PFSK-1 (cell line): ENCODE measurements around the gene FBXO31.

ENCODE experiments used
- FOXP2 ChIP-seq: optimal IDR thresholded peaks from 2 replicates; pipeline ENCODE3; 2011; ENCODE audit warnings: borderline replicate concordance, control low read depth, inconsistent platforms; ENCODE audit not compliant: insufficient read depth; ENCODE audit errors: extremely low read length, extremely low read depth
- POLR2AphosphoS5 ChIP-seq: IDR thresholded peaks from 2 replicates; pipeline ENCODE4 v1.6.1; 2012; ENCODE audit warnings: low read depth, mild to moderate bottlenecking, control low read depth, low read length, moderate library complexity
- SIN3A ChIP-seq: IDR thresholded peaks from 2 replicates; pipeline ENCODE4 v1.6.1; 2012; ENCODE audit warnings: mild to moderate bottlenecking, low read length, moderate library complexity, borderline replicate concordance; ENCODE audit not compliant: insufficient read depth
- TAF1 ChIP-seq: IDR thresholded peaks from 2 replicates; pipeline ENCODE4 v1.6.1; 2012; ENCODE audit warnings: low read length, control low read depth, borderline replicate concordance; ENCODE audit not compliant: insufficient read depth
- TF ChIP-seq, protein P1 (sequence below), 2 experiments: IDR thresholded peaks; 2 replicates each; pipeline versions ENCODE4 v1.6.1 to v1.8.0; 2011 to 2012; ENCODE audit warnings: low read depth in 2 of 2, low read length in 2 of 2, control low read depth in 1 of 2, inconsistent platforms in 1 of 2, mild to moderate bottlenecking in 1 of 2, moderate library complexity in 1 of 2; ENCODE audit not compliant: insufficient read depth in 1 of 2

Gene FBXO31

DNA sequence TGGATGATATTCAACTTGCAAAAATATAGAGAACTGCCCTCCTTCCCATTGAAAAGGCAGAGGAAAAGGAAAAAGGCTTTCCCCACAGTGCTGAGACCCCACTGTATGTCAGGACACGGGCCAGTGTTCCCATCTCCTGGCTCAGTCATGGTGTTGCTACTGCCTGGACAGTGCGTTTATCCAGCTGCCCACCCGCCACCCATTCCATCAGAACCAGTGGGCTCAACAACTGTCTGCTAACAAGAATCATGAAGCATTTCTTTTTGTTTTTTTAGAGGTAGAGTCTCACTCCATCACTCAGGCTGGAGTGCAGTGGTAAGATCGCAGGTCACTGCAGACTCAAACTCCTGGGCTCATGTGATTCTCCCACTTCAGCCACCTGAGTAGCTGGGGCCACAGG, 11.3 kb downstream of the FBXO31 start:
- TF ChIP-seq SIN3A (no peak), FOXP2 (no peak), POLR2AphosphoS5 (no peak), TAF1 (no peak)
- TF ChIP-seq, protein P1, sequence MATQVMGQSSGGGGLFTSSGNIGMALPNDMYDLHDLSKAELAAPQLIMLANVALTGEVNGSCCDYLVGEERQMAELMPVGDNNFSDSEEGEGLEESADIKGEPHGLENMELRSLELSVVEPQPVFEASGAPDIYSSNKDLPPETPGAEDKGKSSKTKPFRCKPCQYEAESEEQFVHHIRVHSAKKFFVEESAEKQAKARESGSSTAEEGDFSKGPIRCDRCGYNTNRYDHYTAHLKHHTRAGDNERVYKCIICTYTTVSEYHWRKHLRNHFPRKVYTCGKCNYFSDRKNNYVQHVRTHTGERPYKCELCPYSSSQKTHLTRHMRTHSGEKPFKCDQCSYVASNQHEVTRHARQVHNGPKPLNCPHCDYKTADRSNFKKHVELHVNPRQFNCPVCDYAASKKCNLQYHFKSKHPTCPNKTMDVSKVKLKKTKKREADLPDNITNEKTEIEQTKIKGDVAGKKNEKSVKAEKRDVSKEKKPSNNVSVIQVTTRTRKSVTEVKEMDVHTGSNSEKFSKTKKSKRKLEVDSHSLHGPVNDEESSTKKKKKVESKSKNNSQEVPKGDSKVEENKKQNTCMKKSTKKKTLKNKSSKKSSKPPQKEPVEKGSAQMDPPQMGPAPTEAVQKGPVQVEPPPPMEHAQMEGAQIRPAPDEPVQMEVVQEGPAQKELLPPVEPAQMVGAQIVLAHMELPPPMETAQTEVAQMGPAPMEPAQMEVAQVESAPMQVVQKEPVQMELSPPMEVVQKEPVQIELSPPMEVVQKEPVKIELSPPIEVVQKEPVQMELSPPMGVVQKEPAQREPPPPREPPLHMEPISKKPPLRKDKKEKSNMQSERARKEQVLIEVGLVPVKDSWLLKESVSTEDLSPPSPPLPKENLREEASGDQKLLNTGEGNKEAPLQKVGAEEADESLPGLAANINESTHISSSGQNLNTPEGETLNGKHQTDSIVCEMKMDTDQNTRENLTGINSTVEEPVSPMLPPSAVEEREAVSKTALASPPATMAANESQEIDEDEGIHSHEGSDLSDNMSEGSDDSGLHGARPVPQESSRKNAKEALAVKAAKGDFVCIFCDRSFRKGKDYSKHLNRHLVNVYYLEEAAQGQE (IDR thresholded peaks at IDR 0.05; ENCODE audit: insufficient read depth in 1 of 2, low read depth in 2 of 2, low read length in 2 of 2), result no peak

DNA sequence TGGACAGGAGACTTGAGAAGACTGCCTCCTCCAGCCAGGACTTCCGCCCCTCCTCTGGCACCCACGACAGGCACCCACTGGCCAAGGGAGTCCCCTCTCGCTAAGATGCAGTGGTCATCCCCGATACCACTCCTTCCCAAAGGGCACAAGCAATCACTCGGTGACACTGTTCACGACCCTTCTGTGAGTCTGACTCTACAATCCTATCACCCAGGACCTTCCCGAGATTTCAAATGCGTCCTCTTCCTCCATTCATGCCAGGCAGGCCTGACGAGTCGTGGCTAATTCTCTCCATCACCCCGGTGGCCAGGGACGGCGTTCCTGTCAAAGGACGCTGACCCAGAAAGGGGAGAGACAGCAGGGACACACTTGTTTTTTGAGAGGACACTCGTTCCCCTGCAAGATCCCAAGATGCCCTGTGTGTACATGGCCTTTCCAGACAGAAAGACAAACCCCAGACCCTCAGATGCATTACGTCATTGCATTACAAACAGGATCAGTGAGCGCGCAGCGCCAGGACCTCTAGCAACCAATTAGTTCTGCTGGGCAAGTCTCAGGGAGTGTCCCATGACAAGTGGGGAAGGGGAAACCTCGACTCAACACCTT, 12.2 kb downstream of the FBXO31 start:
- TF ChIP-seq, protein P1 (IDR thresholded peaks at IDR 0.05; ENCODE audit: insufficient read depth in 1 of 2, low read depth in 2 of 2, low read length in 2 of 2), result no peak
- TF ChIP-seq TAF1 (no peak), FOXP2 (no peak), POLR2AphosphoS5 (no peak), SIN3A (no peak)

DNA sequence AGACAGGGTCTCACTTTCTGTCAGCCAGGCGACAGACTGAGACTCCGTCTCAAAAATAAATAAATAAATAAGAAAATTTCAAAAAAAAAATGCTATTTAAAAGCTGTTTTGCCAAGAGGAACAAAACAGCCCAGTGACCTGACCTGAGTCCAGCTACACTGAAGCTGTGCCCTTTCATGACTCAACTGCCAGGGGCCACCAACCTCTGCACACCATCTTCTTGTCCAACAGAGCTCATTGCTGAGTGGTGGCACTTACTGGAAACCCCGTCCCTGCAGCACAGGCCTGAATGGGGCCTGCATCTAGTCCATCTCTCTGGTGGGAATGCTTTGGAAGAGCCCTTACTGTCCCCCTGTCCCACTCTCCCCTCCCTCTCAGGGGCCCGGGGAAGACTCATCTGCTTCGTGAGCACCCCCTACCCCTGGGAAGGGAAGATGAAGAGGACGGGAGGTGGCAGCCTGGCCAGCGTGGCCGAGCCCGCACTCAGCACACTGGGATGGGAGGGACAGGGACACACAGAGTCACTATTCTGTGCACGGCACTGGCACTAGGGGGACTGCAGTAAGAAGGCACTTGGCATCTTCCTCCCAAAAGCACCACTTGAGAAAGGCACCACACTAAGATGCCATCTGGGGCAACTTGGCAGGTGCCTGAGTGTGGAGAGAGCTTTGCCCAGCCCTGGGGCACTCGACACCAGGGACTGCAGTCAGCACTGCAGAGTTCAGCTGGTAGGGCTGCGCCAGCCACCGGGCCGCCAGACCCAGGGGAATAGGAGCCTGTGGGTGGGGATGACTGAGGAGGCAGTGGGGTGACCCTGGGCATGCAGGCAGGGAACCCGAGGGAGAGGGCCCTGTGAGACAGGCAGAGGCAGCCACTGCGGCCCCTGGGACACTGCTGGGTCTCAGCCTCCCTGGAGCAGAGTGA, 13.5 kb downstream of the FBXO31 start:
- TF ChIP-seq, protein P1 (IDR thresholded peaks at IDR 0.05; ENCODE audit: insufficient read depth in 1 of 2, low read depth in 2 of 2, low read length in 2 of 2), result no peak
- TF ChIP-seq SIN3A (no peak), POLR2AphosphoS5 (no peak)

DNA sequence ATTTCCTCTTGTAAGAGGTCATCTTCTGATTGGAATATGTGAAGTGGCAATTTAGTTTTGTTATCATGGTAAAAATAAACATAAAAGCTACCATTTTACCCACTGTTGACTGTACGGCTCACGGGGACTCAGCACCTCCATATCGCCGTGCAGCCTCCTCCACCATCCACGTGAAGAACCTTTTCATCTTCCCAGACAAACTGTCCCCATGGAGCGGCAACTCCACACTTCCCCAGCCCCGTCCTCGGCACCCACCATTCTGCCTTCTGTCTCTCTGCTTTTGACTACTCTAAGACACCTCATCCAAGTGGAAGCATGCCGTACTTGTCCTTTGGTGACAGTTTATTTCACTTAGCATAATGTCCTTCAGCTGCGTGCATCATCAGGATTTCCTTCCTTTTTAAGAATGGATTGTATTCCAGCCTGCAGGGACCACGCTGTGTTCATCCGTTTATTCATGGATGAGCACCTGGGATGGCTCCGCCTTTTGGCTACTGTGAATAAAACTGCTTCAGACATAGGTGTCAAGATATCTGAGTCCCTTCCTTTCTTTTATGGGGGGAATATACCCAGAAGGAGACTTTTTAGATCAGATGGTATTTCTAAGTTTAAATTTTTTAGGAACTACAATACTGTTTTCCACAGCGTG, 14.3 kb downstream of the FBXO31 start:
- TF ChIP-seq SIN3A (no peak), POLR2AphosphoS5 (no peak), FOXP2 (no peak), TAF1 (no peak)
- TF ChIP-seq, protein P1 (IDR thresholded peaks at IDR 0.05; ENCODE audit: insufficient read depth in 1 of 2, low read depth in 2 of 2, low read length in 2 of 2), result no peak
